ENCODE measurements around the gene DPYSL3.

GRCh38 chr5:147400126-147400809 lies 109.6 kb downstream of the DPYSL3 start:
- TF ChIP-seq CTCF (IDR thresholded peaks at IDR 0.05) = no peak
- no peak for TF ChIP-seq EP300 (IDR thresholded peaks at IDR 0.05)
- TF ChIP-seq POLR2A (IDR thresholded peaks at IDR 0.05) = no peak

Measured in tibial nerve (tissue), 4 donors.